Esophagus muscularis mucosa (tissue), 3 donors: ENCODE measurements around the gene DUS1L.

Experiments used
- POLR2A ChIP-seq: fragments of 450-650 bp; IDR thresholded peaks from one replicate; pipeline ENCODE4 v1.6.1; 2017; ENCODE audit warnings: antibody characterized with exemption, moderate library complexity, mild to moderate bottlenecking, low read depth
- POLR2AphosphoS5 ChIP-seq, 2 donors: sonication (generic); formaldehyde crosslinking; IDR thresholded peaks; one replicate each; pipeline ENCODE4 v1.6.1; 2017; ENCODE audit warnings: antibody characterized with exemption in 2 of 2
- TF ChIP-seq, protein P1 (sequence below), 3 experiments: fragments of 200-600 bp in 2 of 3; fragments of 450-650 bp in 1 of 3; sonication (generic) in 2 of 3; IDR thresholded peaks; one replicate each; pipeline ENCODE4 v1.5.1; 2017 to 2019; ENCODE audit warnings: antibody characterized with exemption in 3 of 3, mild to moderate bottlenecking in 2 of 3, moderate library complexity in 1 of 3

DNA sequence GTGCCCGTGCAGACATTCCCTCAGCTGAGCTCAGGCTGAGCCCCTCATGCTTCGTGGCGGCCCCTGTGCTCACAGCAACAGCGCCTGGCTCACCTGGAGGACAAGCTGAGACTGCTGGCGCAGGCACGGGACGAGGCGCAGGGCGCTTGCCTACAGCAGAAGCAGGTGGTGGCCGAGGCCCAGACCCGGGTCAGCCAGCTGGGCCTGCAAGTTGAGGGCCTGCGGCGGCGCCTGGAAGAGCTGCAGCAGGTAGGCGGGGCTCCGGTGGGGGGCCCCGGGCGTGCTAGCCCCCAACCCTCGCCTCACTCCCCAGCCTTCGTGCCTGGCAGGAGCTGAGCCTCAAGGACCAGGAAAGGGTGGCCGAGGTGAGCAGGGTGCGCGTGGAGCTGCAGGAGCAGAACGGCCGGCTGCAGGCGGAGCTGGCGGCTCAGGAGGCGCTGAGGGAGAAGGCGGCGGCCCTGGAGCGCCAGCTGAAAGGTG is 35.6 kb downstream of the DUS1L start:
- TF ChIP-seq, protein P1, sequence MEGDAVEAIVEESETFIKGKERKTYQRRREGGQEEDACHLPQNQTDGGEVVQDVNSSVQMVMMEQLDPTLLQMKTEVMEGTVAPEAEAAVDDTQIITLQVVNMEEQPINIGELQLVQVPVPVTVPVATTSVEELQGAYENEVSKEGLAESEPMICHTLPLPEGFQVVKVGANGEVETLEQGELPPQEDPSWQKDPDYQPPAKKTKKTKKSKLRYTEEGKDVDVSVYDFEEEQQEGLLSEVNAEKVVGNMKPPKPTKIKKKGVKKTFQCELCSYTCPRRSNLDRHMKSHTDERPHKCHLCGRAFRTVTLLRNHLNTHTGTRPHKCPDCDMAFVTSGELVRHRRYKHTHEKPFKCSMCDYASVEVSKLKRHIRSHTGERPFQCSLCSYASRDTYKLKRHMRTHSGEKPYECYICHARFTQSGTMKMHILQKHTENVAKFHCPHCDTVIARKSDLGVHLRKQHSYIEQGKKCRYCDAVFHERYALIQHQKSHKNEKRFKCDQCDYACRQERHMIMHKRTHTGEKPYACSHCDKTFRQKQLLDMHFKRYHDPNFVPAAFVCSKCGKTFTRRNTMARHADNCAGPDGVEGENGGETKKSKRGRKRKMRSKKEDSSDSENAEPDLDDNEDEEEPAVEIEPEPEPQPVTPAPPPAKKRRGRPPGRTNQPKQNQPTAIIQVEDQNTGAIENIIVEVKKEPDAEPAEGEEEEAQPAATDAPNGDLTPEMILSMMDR (IDR thresholded peaks at IDR 0.05): no peak
- no peak for TF ChIP-seq POLR2A
- no peak for TF ChIP-seq POLR2AphosphoS5 (IDR thresholded peaks at IDR 0.05)
